HG03196 (cell line): ENCODE results near the gene PRRC2A.

Experiments used
- ATAC-seq: cut with Tn5 transposase; IDR thresholded peaks from one replicate; pipeline ENCODE4 v1.9.1; 2021; ENCODE audit not compliant: unreplicated experiment

PRRC2A gene

GRCh38 chr6:31620586-31621319 is at the start of gene PRRC2A:
TSS of gene PRRC2A (plus strand) at chr6:31620715. CDS start at chr6:31622790, 2,075 bp downstream.
- ATAC-seq = peak; percentile 47

GRCh38 chr6:31572041-31572911 is 48.2 kb upstream of the PRRC2A start, which contains the start of gene LTA:
TSS of gene LTA (plus strand) at chr6:31572289. CDS start at chr6:31572743, 454 bp downstream.
- ATAC-seq = peak; percentile 33

DNA sequence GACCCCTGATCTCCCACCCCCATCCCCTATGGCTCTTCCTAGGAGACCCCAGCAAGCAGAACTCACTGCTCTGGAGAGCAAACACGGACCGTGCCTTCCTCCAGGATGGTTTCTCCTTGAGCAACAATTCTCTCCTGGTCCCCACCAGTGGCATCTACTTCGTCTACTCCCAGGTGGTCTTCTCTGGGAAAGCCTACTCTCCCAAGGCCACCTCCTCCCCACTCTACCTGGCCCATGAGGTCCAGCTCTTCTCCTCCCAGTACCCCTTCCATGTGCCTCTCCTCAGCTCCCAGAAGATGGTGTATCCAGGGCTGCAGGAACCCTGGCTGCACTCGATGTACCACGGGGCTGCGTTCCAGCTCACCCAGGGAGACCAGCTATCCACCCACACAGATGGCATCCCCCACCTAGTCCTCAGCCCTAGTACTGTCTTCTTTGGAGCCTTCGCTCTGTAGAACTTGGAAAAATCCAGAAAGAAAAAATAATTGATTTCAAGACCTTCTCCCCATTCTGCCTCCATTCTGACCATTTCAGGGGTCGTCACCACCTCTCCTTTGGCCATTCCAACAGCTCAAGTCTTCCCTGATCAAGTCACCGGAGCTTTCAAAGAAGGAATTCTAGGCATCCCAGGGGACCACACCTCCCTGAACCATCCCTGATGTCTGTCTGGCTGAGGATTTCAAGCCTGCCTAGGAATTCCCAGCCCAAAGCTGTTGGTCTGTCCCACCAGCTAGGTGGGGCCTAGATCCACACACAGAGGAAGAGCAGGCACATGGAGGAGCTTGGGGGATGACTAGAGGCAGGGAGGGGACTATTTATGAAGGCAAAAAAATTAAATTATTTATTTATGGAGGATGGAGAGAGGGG is 47.0 kb upstream of the PRRC2A start:
- ATAC-seq = no peak

- ATAC-seq = no peak
Measured at GRCh38 chr6:31574106-31575061, 46.1 kb upstream of the PRRC2A start.

- ATAC-seq = no peak
Measured at GRCh38 chr6:31575335-31575901, 45.1 kb upstream of the PRRC2A start, which contains the start of gene TNF. TSS of gene TNF (plus strand) at chr6:31575565. CDS start at chr6:31575742, 177 bp downstream.

DNA sequence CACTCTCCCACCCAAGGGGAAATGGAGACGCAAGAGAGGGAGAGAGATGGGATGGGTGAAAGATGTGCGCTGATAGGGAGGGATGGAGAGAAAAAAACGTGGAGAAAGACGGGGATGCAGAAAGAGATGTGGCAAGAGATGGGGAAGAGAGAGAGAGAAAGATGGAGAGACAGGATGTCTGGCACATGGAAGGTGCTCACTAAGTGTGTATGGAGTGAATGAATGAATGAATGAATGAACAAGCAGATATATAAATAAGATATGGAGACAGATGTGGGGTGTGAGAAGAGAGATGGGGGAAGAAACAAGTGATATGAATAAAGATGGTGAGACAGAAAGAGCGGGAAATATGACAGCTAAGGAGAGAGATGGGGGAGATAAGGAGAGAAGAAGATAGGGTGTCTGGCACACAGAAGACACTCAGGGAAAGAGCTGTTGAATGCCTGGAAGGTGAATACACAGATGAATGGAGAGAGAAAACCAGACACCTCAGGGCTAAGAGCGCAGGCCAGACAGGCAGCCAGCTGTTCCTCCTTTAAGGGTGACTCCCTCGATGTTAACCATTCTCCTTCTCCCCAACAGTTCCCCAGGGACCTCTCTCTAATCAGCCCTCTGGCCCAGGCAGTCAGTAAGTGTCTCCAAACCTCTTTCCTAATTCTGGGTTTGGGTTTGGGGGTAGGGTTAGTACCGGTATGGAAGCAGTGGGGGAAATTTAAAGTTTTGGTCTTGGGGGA is 44.4 kb upstream of the PRRC2A start:
- ATAC-seq = no peak

DNA sequence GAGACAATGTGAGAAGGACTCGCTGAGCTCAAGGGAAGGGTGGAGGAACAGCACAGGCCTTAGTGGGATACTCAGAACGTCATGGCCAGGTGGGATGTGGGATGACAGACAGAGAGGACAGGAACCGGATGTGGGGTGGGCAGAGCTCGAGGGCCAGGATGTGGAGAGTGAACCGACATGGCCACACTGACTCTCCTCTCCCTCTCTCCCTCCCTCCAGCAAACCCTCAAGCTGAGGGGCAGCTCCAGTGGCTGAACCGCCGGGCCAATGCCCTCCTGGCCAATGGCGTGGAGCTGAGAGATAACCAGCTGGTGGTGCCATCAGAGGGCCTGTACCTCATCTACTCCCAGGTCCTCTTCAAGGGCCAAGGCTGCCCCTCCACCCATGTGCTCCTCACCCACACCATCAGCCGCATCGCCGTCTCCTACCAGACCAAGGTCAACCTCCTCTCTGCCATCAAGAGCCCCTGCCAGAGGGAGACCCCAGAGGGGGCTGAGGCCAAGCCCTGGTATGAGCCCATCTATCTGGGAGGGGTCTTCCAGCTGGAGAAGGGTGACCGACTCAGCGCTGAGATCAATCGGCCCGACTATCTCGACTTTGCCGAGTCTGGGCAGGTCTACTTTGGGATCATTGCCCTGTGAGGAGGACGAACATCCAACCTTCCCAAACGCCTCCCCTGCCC is 43.5 kb upstream of the PRRC2A start:
- no peak for ATAC-seq

DNA sequence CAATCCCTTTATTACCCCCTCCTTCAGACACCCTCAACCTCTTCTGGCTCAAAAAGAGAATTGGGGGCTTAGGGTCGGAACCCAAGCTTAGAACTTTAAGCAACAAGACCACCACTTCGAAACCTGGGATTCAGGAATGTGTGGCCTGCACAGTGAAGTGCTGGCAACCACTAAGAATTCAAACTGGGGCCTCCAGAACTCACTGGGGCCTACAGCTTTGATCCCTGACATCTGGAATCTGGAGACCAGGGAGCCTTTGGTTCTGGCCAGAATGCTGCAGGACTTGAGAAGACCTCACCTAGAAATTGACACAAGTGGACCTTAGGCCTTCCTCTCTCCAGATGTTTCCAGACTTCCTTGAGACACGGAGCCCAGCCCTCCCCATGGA is 42.9 kb upstream of the PRRC2A start:
- ATAC-seq = no peak

DNA sequence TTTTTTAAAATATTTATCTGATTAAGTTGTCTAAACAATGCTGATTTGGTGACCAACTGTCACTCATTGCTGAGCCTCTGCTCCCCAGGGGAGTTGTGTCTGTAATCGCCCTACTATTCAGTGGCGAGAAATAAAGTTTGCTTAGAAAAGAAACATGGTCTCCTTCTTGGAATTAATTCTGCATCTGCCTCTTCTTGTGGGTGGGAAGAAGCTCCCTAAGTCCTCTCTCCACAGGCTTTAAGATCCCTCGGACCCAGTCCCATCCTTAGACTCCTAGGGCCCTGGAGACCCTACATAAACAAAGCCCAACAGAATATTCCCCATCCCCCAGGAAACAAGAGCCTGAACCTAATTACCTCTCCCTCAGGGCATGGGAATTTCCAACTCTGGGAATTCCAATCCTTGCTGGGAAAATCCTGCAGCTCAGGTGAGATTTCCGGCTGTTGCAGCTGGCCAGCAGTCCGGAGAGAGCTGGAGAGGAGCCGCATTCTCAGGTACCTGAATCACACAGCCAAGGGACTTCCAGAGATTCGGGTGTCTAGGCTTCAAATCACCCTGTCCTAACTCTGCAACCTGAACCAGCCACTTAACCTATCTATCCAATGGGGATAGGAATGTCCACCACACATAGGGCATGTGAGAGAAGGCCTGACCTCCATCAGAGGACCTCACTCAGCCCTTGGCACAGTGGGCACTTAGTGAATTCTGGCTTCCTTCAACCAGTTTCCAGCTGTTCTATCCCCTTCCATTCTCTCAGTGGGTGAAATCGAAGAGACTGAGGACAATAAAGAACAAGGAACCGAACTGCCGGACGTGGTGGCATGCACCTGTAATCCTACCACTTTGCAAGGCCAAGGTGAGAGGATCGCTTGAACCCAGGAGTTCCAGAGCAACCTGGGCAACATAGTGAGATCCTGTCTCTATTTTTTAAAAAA is 42.1 kb upstream of the PRRC2A start:
- no peak for ATAC-seq

DNA sequence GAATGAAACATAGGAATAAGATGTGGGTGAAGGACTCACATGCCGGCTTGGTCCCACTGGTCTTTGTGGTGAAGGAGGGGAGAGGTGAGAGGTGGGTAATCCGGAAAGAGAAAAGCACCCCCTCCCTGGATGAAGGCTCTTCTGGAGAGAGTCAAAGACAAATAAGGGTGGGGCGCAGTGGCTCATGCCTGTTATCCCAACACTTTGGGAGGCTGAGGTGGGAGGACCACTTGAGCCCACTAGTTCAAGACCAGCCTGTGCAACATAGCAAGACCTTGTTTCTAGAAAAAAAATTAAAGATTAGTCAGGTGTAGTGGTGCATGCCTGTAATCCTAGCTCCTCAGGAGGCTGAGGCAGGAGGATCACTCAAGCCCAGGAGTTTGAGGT is 41.4 kb upstream of the PRRC2A start:
- no peak for ATAC-seq

DNA sequence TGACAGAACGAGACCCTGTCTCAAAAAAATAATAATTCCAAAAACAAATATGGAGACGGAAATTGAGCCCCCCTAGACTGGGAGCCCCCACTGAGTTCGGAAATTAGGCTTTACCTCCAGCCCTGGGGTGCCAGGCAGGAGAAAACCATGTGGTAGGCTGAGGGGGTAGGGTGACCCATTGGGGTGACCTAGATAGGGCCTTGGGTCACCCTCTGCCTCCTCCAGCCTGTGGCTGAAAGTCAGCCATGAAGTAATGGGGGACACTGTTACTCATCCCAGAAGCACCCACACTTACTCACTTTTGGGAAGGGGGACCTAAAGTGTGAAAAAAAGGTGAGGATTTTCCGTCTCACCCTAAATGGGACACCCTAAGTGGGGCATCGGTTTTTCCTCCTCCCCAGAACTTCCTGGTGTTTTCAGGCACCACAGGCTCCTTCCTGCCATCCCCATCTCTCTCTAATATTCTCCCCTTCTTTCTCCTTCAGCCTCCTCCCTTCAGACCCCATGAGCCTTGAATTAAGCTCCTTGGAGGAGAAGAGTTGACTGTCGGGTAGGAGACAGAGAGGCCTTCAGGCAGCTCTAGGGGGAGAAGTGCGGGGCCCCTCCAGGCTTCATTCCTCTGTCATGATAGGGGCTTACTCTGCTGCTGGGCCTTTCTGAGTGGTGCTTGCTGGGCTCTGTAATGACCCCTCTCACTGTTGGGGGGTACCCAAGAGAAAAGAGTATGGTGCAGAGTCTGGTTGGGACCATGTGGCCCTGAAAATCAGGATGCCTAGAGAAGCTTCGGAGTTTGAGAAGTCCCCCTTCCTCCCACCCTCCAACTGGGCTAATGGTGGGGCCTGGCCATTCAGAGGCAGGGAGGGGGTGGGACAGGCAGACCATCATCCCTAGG is 40.7 kb upstream of the PRRC2A start:
- no peak for ATAC-seq

DNA sequence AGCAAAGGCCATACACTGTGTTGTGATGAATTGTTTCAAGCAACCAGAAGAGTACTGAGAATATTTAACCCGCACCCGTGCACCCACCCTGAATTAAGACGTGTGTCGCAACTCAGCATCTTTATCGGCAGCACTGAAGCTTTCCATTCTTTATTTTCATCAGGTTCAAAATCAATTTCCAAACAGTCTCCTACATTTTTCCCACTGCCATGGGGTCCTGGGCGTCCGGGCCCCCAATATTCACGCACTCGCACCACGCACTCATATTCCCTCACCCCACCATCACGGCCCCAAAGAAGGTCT is 40.1 kb upstream of the PRRC2A start:
- ATAC-seq = no peak

- ATAC-seq = peak; percentile 56
Measured at GRCh38 chr6:31580807-31581433, 39.6 kb upstream of the PRRC2A start.

GRCh38 chr6:31581434-31582229 is 38.9 kb upstream of the PRRC2A start:
- no peak for ATAC-seq

GRCh38 chr6:31582230-31582643 is 38.3 kb upstream of the PRRC2A start, which contains the start of gene LTB:
TSS of gene LTB (minus strand) at chr6:31582424. CDS start at chr6:31582417, 7 bp downstream.
- ATAC-seq = no peak
